Prostate gland (tissue), 2 donors: ENCODE measurements around the gene FAM124B.

Source experiments
- POLR2A ChIP-seq: fragments of 450-650 bp; IDR thresholded peaks from one replicate; pipeline ENCODE4 v1.6.1; 2016; ENCODE audit warnings: antibody characterized with exemption, mild to moderate bottlenecking
- POLR2AphosphoS5 ChIP-seq: sonication (generic); formaldehyde crosslinking; IDR thresholded peaks from one replicate; pipeline ENCODE4 v1.6.1; 2017; ENCODE audit warnings: antibody characterized with exemption
- TF ChIP-seq, protein P1 (sequence below), 4 experiments: fragments of 200-600 bp in 2 of 4; fragments of 450-650 bp in 2 of 4; sonication (generic) in 2 of 4; IDR thresholded peaks; 1 replicate in 3 of 4; 2 replicates in 1 of 4; pipeline ENCODE4 v1.5.1; 2016 to 2019; ENCODE audit warnings: antibody characterized with exemption in 4 of 4, mild to moderate bottlenecking in 2 of 4, moderate library complexity in 2 of 4

DNA sequence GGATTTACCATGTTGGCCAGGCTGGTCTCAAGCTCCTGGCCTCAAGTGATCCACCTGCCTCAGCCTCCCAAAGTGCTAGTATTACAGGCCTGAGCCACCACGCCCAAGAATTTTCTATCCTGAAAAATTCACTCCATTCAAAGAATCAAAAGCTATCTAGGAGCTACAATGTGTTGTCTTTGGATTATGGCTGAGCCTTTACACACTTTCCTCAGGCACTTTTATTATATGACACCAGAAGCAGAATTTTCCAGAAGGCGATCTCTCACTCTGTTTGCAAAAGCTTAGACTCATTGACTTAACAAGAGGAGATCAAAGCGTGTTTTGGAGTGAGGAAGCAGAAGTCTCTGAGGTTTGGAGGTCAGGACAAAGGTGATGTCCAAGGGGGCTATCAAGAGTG is 3.6 kb downstream of the FAM124B start:
- TF ChIP-seq, protein P1, sequence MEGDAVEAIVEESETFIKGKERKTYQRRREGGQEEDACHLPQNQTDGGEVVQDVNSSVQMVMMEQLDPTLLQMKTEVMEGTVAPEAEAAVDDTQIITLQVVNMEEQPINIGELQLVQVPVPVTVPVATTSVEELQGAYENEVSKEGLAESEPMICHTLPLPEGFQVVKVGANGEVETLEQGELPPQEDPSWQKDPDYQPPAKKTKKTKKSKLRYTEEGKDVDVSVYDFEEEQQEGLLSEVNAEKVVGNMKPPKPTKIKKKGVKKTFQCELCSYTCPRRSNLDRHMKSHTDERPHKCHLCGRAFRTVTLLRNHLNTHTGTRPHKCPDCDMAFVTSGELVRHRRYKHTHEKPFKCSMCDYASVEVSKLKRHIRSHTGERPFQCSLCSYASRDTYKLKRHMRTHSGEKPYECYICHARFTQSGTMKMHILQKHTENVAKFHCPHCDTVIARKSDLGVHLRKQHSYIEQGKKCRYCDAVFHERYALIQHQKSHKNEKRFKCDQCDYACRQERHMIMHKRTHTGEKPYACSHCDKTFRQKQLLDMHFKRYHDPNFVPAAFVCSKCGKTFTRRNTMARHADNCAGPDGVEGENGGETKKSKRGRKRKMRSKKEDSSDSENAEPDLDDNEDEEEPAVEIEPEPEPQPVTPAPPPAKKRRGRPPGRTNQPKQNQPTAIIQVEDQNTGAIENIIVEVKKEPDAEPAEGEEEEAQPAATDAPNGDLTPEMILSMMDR (IDR thresholded peaks at IDR 0.05), result no peak
- TF ChIP-seq POLR2AphosphoS5 (no peak), POLR2A (no peak)
